NCI-H345 (cell line): Measurements from ENCODE around the gene EFNA2.

Source experiments
- DNase-seq: peaks from one replicate; lab custom pipeline; 2025; lab: John Stamatoyannopoulos, UW

Gene EFNA2

DNA sequence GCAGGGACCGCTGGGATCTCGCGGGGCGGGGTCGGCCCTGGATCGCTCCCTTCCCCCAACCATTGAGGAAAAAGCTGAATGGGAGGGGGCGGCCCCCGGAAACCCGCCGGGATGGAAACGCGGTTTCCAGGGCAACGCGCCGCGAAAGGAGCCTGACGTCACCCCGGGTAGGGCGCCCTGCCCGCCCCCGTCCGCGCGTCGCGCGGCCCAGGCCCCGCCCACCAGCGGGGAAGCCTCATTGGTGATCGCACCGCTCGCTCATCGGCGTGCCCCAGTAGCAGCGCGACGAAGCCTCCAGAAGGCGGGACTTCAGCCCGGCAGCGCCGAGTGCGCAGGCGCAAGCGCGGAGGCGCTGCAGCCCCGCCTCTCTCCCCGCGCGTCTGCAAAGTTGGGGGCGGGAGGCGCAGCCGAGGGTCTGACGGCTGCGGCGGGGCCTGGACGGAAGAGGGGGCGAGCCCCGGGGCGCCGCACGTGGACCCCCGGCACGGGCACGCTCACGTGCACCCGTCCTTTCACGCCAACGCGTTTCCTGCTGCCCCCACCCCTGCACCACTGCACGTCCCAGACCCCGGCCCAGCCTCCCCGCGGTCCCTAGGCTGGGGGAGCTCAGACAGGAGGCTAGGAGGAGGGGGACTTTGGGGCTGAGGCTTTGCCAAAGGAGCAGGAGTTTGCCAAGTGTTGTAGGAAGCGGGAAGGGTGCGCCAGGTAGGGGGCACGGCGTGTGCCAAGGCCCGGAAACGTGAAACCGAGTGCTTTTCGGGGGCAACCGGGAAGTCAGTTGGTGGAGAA, 24.7 kb upstream of the EFNA2 start:
- DNase-seq, result peak; percentile 97

DNA sequence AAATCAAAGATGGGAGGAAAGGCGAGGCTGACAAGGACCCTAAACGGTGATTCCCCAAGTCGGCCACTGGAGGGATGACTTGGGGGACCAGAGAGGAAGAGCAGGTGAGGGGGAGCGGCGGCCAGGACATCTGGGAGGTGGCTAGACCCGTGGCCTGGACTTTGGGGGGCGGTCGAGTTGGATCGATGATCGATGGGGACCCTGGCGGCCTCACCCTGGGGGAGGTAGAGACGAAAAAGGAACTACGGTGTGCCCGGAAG, 24.2 kb upstream of the EFNA2 start:
- no peak for DNase-seq

DNA sequence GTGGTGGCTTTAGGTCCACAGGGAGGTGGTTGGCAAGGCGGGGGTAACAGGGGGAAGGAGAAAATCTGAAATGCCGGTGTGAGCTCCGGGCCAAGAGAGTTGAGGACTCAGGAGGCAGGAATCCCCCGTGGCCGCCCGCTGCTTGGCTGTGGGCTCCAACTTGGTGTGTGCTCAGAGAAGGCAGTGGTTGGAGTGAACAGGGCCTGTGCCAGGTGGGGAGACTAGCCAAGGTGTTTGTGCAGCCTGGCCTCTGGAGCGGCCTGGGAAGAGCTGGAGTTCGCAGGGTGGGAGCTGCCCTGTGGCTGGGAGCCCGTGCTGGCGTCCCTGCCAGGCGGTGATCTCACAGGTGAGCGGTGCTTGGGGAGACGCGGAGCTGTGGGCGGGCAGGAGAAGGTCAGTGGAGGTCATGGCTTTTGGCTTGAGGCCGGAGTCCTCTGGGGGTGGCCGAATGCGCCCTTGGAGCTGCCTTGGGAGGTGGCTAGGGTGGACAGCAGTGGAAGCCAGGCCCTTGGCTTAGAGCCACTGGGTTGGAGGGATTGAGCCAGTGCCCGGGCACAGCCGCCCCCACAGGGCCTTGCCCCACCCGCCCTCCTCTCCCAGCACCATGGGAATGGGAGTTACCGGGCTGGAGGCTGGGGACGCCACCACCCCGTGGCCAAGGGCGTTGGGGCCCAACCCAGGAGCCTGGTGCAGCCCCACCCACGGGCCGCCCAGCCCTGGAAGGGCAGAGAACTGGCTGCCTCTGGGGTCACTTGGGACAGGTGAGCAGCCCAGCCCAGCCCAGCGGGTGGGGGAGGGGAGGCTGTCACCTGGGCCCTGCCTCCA, 23.7 kb upstream of the EFNA2 start:
- no peak for DNase-seq

DNA sequence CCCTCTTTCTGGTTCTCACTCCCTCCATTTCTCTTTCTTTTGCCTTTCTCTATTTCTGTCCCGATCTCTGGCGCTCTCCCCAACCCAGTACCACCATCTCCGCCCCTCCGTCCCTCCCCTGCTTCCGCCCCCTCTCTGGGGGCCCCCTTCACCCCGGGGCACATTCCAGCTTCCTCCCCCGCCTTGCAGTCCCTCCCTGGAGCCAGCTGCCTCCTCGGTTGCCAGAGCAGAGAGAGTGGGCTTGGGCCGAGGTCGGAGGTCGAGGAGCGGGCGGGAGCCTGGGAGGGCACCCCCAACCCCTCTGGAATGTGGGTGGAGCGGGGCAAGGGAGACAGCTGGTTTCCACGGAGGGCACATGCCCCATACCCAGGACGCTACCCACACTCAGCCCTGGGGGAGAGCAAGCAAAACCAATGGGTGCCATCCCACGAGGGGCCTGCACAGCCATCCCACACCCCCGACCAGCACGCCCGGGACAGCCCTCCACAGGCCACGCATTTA, 23.0 kb upstream of the EFNA2 start:
- DNase-seq, result no peak

DNA sequence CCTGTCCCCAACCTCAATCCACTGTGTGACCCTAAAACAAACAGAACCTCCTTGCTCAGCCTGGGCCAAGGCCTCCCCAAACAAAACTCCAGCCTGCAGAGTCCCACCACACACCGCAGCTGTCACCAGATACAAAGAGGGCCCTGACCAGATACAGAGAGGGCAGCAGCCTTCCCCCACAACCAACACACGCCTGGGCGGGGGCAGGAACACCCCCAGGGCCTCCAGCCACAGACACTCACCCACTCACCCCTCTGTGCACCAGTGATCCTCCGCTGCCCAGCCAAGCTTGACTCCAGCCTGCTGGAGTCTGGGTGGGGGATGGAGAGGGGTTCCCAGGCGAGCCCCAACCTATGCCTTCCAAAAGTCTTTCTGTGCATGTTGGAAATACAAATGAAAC, 22.5 kb upstream of the EFNA2 start:
- DNase-seq, result no peak

DNA sequence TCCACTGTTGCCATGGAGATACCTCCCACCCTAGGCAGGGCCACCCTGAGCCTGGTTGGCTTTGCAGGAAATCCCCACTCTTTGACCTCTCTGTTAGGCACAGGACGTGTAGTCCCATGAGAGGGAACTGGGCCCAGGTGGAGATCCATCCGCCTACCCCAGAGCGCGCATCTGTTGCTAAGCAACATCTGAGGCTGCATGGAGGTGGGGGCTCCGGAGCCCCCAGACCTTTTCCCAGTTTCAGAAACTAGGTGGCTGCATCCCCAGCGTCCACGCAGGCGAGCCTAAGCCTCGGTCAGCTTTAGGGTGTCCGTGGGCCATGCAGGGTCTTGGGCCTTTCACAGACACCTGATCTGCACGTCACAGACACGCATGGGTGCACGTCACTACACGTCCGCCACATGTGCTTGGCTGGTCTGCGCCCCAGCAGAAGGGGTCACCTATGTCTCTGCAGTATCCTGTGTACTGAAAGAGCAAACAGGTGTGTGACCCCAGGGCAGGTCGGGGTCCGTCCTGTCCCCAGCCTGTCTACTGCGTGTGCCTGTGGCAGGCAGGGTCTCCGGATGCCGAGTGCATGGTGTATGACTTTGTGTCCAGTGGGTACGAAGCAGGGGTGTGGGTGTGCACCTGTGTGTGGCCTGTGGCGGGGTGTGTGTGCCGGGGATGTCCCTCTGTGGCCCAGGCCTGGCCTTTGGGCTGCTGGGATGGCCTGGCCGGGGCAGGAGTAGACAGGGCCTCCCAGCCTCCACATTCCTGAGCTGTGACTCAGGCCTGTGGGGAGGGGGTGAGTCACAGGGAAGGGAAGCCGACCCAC, 20.7 kb upstream of the EFNA2 start:
- no peak for DNase-seq

DNA sequence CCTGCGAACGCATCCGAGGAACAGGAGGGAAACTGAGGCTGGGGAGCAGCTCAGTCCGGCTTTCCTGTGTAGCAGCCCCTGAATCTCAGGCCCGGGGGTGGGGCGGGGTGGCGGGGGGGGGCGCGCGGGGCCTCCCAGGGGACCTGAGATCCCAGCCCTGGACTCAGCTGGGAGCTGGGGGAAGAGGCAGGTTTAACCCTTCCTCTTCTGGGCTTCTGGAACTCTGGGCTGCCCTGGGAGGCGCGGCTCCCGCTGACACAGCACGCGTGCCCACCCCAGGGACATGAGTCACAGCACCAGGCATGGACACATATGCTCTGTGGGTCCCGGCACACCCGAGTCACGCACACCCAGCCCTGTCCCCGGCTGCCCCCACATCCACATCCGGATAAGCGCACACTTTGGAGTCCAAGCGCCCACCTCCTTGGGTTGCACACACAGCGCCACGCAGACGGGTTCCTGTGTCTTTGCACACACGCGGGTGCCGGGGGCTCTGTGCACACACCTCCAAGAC, 20.0 kb upstream of the EFNA2 start:
- no peak for DNase-seq

DNA sequence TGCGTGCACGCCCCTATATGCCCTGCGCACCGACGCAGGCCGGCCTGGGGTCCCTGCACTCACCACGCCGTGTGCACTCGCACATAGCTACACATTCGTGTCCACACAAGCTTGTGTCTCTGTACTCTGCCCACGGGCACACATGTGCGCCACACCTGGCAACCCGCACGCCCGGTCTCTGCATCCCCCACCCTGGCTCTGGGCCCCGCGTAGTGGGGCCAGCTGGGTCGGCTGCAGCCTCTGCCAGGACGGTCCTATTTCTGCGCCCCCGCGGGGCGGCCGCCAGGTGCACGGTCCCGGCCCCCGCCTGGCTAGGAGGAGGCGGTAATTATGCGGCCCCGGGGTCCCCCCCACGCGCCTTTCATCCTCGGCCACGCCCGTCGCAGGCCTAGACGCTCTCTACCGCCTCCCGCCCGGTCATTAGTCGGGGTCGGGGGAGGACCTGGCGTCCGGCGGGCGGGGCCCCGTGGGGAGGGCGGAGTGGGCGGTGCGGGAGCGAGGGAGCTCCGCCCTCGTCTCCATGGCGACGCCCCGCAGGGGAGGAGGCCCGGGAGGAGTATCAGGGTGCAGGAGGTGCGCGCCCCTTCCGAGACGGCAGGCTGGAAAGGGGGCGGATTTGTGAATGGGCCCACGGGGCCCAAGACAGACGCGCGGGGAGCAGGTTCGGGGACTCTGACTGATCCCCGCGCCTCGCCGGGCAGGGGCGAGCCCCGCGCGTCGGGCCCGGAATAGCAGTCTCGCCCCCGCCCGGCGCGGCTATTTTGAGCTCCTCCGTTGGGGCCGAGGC, 19.4 kb upstream of the EFNA2 start:
- DNase-seq, result peak; percentile 73

DNA sequence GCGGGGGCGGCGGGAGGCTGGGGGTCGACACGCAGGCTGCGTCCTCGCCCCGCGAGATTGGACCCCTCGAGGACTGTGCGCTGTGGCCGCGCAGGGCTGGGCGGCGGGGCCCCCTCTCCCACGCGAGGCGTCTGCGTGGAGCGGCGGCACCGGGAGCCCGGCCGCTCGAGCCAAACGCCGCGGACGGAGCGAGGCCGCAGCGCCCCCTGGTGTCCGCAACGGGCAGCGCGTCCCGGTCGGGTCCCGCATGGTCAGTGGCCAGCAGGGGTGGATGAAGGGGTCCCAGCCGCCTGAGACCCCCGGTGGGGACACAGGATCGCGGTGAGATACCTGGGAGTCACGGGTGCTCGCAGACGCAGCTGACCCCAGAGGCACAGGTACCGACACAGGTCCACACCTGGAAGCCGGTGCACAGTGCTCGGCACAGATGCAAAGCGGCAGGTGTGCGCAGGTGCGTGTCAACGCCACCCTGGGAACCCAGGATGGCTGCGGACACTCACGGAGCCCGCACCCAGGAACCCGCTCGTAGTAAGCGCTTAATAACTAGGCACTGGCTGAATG, 18.7 kb upstream of the EFNA2 start:
- DNase-seq, result peak; percentile 50

DNA sequence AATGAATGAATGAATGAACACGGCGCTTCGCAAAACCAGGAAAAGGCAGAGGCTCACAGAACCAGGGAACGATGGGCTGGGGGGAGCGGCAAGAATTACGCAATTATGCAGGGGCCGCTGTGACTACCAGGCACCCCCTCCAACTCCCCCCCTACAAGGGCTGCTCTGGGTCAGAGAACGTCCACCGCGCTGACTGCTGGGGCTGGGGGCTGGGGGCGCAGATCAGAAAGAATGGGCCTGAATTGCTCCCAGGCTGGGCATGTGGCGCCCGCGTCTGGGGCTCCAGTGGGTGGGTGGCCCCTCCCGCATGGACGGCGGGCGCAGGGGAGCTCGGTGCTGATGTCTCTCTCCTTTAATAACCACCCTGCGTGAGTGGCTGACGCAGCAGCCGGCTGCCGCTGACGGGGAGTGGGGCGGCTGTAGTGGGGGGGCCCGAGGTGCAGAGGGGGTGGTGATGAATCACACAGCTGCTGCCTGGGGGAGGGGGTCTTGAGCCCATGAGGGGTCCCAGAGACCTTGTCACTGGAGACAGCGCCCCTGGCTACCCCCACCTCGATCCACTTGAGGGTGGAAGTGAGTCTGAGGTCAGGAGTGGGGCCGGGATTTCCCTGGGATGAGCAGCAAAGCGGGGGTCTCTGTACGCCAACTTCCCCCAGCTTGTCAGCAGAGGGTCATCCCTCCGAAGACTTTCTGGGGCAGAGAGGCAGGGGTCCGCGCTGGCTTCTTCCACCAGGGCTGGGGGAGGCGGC, 18.0 kb upstream of the EFNA2 start:
- peak; percentile 38 for DNase-seq

DNA sequence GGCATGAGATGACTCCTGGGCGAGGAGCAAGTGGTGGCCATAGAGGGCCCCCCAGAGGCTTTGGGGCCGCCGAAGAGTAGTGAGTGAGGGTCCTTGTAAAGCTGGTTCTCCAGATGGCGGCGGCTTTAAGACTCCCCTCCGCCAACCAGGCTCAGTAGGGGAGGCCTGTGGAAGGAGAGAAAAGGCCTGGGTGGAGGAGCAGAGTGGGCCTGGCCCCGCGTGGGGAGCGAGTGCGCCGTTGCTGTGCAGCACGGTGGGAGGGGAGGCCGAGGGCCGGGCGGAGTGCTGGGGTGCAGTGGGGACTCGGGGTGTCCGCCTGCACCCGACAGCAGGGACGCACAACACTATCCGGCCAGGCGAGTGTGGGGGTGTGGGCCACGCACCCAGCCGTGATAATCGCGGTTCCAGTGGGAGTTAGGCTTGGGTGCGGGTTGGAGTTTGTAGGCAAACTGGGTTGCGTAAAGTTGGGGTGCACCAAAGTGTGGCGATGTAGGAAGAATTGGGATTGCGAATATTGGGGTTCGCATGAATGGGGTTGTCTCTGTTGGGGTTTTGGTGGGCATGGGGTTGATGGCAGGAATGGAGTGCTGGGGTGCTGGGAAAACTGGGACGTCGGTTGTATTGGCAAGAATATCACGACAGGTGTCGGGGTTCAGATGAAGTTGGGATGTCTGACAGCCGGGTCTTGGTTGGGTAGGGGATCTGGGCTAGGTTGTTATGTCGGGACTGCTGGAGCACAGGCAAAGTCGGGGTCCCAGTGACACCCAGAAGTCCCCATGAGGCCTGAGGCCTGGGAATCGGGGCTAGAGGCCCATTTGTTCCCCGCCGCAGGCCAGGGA, 17.2 kb upstream of the EFNA2 start:
- DNase-seq, result no peak

DNA sequence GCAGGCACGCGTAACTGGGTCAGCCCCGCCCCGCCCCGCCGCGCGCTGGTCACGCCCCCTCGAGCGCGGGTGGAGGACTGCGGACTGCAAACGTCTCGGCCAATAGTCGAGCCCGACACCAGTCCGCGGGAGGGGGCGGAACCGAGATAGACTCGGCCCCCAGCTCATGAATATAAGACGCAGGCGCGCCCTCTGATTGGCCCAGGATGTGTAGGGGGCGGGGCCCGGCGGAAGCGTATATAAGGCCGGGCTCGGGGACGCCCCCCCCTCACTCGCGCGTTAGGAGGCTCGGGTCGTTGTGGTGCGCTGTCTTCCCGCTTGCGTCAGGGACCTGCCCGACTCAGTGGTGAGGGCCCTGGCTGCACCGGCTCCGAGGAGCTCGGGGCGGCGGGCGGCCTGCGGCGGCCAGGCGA, 16.6 kb upstream of the EFNA2 start, which contains the start of gene CIRBP:
Gene CIRBP, plus strand, starts transcription at position 268 of the 413 bp plus-strand sequence. CDS start 1,602 bp downstream, outside the sequence.
- peak; percentile 98 for DNase-seq

DNA sequence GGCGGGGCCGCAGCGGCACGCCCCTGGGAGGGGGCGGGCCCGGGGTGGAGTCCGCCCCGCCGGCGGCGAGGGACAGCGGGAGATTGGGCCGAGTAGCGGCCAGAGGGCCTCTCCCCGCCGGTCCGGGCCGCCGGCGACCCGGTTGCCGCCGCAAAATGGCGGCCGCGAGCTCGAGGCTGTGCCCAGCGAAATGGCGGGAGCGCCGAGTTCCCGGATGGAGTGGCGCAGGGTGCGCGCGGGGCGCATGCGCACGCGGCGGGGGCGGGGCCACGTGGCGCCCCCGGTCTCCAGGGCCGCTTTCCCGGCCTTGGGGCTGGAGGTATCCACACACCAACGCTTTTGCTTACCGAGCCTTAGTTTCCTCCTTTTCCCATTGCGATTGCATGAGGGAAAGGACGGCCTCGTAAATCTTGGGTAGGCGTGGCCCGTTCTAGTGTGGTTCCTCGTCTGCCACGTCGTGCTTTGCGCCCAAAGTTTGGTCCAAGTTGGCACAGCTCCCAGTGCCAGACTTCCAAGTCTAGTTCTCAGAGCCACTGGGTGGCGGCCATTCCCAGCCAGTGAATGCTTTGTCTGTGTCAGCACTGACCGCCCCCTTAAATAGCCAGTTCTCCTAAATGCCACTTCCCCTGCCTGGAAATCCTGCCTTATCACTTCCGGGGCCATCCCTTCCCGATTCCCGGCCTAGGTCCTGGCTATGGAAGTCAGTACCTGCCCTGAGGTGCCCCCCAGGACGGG, 16.0 kb upstream of the EFNA2 start:
- peak; percentile 89 for DNase-seq

DNA sequence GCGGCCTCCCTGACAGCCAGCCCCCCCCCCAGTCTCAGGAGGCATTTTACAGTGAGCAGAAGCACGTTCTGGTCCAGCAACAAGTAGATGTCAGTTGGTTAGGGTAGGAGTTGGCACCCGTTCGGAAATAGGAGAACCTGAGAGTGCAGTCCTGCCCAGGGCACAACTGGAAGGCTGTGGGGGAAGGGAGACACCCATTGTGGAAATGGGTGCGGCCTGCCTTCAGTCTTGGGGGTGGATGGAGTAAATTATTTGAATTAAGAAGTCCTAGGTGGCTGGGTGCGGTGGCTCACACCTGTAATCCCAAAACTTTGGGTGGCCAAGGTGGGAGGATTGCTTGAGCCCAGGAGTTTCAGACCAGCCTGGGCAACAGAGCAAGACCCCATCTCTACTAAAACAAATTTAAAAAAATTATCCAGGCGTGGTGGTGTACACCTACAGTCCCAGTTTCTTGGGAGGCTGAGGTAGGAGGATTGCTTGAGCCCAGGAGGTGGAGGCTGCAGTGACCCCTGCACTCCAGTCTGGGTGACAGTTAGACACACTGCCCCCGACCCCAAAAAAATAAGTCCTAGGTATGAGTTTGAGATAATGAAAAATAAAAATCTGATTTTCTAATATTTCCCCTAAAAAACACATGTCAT, 15.3 kb upstream of the EFNA2 start:
- DNase-seq, result no peak

DNA sequence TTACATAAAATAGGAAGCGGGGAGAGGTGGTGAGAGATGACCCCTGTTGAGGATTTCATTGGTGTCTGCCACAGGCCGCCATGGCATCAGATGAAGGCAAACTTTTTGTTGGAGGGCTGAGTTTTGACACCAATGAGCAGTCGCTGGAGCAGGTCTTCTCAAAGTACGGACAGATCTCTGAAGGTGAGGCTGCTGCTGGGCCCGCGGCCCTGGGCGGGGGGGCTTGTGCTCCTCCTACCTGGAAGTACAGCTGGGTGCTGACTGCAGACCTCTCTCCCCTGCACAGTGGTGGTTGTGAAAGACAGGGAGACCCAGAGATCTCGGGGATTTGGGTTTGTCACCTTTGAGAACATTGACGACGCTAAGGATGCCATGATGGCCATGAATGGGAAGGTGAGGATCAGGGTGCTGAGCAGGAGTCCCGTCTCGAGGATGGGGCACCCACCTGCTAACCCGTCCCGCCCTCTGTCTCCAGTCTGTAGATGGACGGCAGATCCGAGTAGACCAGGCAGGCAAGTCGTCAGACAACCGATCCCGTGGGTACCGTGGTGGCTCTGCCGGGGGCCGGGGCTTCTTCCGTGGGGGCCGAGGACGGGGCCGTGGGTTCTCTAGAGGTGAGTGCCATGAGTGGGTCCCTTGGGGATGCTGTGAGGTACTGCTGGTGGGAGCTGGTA, 14.7 kb upstream of the EFNA2 start:
- DNase-seq, result no peak

DNA sequence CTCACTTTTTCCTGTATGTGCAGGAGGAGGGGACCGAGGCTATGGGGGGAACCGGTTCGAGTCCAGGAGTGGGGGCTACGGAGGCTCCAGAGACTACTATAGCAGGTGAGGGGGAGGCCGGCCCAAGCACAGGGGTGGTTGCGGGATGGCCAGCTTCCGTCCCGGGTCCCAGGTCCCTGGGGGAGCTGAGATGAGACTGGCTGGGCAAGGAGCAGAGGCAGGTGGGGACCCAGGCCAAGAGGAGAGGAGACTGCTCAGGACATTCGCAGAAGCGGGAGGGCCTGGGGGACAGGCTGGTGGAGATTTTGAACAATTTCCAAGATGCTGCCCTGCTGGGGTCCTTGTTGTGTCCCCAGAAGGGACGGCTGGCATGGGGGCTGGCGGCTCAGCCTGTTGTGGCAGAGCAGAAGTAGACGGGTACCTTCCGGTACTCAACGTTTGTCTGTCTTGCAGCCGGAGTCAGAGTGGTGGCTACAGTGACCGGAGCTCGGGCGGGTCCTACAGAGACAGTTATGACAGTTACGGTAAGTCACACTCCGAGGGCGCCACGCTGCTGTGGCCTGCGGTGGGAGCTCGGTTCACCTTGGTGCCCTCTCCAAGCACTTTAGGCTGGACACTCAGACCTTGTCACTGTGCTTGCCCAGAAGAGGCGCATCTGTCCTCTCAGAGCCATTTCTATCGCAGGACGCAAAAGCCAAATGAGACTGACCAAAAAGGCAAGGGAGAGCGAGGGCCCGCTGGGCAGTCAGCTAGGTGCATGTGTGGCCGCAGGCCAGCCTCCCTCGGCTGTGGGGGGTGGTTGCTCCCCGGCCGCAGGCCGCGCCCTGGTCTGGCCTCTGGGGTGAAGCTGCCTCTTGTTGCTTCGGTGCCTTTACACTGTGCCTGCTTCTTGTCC, 13.9 kb upstream of the EFNA2 start:
- DNase-seq, result no peak
